GM12892 (cell line): ENCODE data around the gene NTRK3.

Source experiments
- POLR2A ChIP-seq: IDR thresholded peaks from 2 replicates; pipeline ENCODE4 v1.6.1; 2011; ENCODE audit warnings: low read depth, low read length, control low read depth
- POLR2AphosphoS5 ChIP-seq: IDR thresholded peaks from 2 replicates; pipeline ENCODE4 v1.6.1; 2011; ENCODE audit warnings: low read depth, low read length, control low read depth

- TF ChIP-seq POLR2A (no peak), POLR2AphosphoS5 (no peak)
Measured at GRCh38 chr15:88299497-88299896, 43.0 kb upstream of the NTRK3 start.
